ENCODE measurements around the gene MGAT4A.
A peak's percentile ranks its signal among the peaks of the same experiment; 100 is the strongest.

The MGAT4A gene

GRCh38 chr2:98583276-98583675, 147.7 kb downstream of the MGAT4A start:
- Histone ChIP-seq H3K9me3 (ENCODE audit: severe bottlenecking) (no peaks in the 10 kb centered on the region), H3K27ac (no peak overlapping the region), H3K4me3 (ENCODE audit: low read depth, low read length) (no peak overlapping the region), H3K27me3 (ENCODE audit: insufficient read depth, low read depth, severe bottlenecking) (no peaks in the 10 kb centered on the region), H3K36me3 (no peaks in the 10 kb centered on the region; the same call in 1 of the 2 replicates)
- TF ChIP-seq, protein P1, sequence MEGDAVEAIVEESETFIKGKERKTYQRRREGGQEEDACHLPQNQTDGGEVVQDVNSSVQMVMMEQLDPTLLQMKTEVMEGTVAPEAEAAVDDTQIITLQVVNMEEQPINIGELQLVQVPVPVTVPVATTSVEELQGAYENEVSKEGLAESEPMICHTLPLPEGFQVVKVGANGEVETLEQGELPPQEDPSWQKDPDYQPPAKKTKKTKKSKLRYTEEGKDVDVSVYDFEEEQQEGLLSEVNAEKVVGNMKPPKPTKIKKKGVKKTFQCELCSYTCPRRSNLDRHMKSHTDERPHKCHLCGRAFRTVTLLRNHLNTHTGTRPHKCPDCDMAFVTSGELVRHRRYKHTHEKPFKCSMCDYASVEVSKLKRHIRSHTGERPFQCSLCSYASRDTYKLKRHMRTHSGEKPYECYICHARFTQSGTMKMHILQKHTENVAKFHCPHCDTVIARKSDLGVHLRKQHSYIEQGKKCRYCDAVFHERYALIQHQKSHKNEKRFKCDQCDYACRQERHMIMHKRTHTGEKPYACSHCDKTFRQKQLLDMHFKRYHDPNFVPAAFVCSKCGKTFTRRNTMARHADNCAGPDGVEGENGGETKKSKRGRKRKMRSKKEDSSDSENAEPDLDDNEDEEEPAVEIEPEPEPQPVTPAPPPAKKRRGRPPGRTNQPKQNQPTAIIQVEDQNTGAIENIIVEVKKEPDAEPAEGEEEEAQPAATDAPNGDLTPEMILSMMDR (IDR thresholded peaks at IDR 0.05; ENCODE audit: low read depth, low read length) = no peak
- no peak for DNase-seq

DNA sequence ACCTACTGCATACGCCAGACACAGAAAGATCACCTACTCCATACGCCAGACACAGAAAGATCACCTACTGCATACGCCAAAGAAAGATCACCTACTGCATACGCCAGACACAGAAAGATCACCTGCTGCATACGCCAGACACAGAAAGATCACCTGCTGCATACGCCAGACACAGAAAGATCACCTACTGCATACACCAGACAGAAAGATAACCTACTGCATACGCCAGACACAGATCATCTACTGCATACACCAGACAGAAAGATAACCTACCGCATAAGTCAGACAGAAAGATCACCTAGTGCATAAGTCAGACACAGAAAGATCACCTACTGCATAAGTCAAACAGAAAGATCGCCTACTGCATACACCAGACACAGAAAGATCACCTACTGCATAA, 148.4 kb downstream of the MGAT4A start:
- no peaks in the 10 kb centered on the region for H3K9me3 ChIP-seq (ENCODE audit: severe bottlenecking)
- H3K27ac ChIP-seq = no peak overlapping the region
- no peak for DNase-seq
- no peak overlapping the region for H3K4me3 ChIP-seq (ENCODE audit: low read depth, low read length)
- H3K36me3 ChIP-seq = peaks cover 5% of the 10 kb centered on the region; the same call in 1 of the 2 replicates
- TF ChIP-seq, protein P1 (IDR thresholded peaks at IDR 0.05; ENCODE audit: low read depth, low read length) = no peak
- H3K27me3 ChIP-seq (ENCODE audit: insufficient read depth, low read depth, severe bottlenecking) = no peaks in the 10 kb centered on the region

GRCh38 chr2:98580656-98581284, 150.2 kb downstream of the MGAT4A start:
- TF ChIP-seq, protein P1 (IDR thresholded peaks at IDR 0.05; ENCODE audit: low read depth, low read length) = no peak

GRCh38 chr2:98579926-98580325, 151.0 kb downstream of the MGAT4A start:
- Histone ChIP-seq H3K9me3 (ENCODE audit: severe bottlenecking) (no peaks in the 10 kb centered on the region), H3K36me3 (peaks cover 9% of the 10 kb centered on the region; the same call in 1 of the 2 replicates), H3K27ac (no peak overlapping the region), H3K4me3 (ENCODE audit: low read depth, low read length) (no peak overlapping the region), H3K27me3 (ENCODE audit: insufficient read depth, low read depth, severe bottlenecking) (no peaks in the 10 kb centered on the region)
- TF ChIP-seq, protein P1 (IDR thresholded peaks at IDR 0.05; ENCODE audit: low read depth, low read length) = no peak
- DNase-seq = no peak

More at GRCh38 chr2:98580656-98581284, 150.2 kb downstream of the MGAT4A start:
- no peak overlapping the region for H3K27ac ChIP-seq
- no peak overlapping the region for H3K4me3 ChIP-seq (ENCODE audit: low read depth, low read length)
- no peak for DNase-seq
- no peaks in the 10 kb centered on the region for H3K27me3 ChIP-seq (ENCODE audit: insufficient read depth, low read depth, severe bottlenecking)
- peaks cover 9% of the 10 kb centered on the region; the same call in 1 of the 2 replicates for H3K36me3 ChIP-seq
- no peaks in the 10 kb centered on the region for H3K9me3 ChIP-seq (ENCODE audit: severe bottlenecking)

DNA sequence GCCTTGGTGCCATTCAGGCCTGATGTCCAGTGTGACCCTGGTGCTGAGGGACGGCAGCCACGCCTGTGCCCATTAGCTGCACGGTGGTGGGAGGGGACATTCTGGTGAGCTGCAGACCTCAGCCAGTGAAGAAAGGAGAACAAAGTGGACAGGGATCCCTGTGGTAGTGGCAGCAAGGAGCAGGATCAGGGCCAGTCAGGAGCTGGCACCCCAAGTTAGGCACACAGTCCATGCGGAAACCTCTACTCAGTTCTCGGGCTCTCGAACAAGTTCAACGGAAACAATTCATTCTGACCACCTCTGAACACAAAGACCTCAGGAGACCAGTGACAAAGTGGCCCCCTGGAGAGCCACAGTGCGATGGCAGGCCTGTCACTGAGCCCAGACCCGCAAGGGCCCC, 152.7 kb downstream of the MGAT4A start:
- TF ChIP-seq, protein P1 (IDR thresholded peaks at IDR 0.05; ENCODE audit: low read depth, low read length) = no peak
- Histone ChIP-seq H3K9me3 (ENCODE audit: severe bottlenecking) (no peaks in the 10 kb centered on the region), H3K4me3 (ENCODE audit: low read depth, low read length) (no peak overlapping the region), H3K27ac (no peak overlapping the region), H3K36me3 (peaks cover 9% of the 10 kb centered on the region; the same call in 1 of the 2 replicates), H3K27me3 (ENCODE audit: insufficient read depth, low read depth, severe bottlenecking) (no peaks in the 10 kb centered on the region)
- no peak for DNase-seq

- DNase-seq = no peak
- Histone ChIP-seq H3K27ac (no peak overlapping the region), H3K9me3 (ENCODE audit: severe bottlenecking) (no peaks in the 10 kb centered on the region), H3K4me3 (ENCODE audit: low read depth, low read length) (no peak overlapping the region), H3K36me3 (peaks cover 9% of the 10 kb centered on the region; the same call in 1 of the 2 replicates), H3K27me3 (ENCODE audit: insufficient read depth, low read depth, severe bottlenecking) (no peaks in the 10 kb centered on the region)
- TF ChIP-seq, protein P1 (IDR thresholded peaks at IDR 0.05; ENCODE audit: low read depth, low read length) = peak; percentile 44
Observed at GRCh38 chr2:98577313-98577712, 153.6 kb downstream of the MGAT4A start.
